ENCODE measurements around the gene ZNF407.

ZNF407 gene

DNA sequence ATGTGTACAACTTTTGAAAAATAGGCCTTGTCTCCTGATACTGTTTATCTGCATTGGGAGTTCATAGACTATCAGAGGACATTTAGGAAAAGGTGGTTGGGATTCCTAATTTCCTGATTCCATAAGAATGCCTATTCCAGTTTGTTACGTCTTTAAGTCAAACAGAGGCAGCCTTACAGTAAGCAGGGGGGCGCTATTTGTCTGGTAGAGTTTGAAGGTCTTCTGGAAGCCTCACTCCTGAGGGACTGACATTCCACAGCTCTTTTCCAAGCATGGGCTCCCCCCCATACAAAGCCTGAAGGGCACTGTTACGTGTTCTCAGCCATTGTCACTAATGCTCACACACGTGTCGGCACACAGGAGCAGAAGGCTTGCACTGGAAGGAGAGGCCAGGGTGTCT lies 456.9 kb downstream of the ZNF407 start:
- TF ChIP-seq, protein P1, sequence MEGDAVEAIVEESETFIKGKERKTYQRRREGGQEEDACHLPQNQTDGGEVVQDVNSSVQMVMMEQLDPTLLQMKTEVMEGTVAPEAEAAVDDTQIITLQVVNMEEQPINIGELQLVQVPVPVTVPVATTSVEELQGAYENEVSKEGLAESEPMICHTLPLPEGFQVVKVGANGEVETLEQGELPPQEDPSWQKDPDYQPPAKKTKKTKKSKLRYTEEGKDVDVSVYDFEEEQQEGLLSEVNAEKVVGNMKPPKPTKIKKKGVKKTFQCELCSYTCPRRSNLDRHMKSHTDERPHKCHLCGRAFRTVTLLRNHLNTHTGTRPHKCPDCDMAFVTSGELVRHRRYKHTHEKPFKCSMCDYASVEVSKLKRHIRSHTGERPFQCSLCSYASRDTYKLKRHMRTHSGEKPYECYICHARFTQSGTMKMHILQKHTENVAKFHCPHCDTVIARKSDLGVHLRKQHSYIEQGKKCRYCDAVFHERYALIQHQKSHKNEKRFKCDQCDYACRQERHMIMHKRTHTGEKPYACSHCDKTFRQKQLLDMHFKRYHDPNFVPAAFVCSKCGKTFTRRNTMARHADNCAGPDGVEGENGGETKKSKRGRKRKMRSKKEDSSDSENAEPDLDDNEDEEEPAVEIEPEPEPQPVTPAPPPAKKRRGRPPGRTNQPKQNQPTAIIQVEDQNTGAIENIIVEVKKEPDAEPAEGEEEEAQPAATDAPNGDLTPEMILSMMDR (IDR thresholded peaks at IDR 0.05; ENCODE audit: low read depth, low read length), result no peak
- no peak overlapping the region for H3K4me3 ChIP-seq (ENCODE audit: low read depth, low read length)
- no peak for DNase-seq
- H3K36me3 ChIP-seq, result no peaks in the 10 kb centered on the region
- no peaks in the 10 kb centered on the region for H3K27me3 ChIP-seq
- no peaks in the 10 kb centered on the region for H3K9me3 ChIP-seq
- H3K4me1 ChIP-seq, result no peaks in the 10 kb centered on the region

DNA sequence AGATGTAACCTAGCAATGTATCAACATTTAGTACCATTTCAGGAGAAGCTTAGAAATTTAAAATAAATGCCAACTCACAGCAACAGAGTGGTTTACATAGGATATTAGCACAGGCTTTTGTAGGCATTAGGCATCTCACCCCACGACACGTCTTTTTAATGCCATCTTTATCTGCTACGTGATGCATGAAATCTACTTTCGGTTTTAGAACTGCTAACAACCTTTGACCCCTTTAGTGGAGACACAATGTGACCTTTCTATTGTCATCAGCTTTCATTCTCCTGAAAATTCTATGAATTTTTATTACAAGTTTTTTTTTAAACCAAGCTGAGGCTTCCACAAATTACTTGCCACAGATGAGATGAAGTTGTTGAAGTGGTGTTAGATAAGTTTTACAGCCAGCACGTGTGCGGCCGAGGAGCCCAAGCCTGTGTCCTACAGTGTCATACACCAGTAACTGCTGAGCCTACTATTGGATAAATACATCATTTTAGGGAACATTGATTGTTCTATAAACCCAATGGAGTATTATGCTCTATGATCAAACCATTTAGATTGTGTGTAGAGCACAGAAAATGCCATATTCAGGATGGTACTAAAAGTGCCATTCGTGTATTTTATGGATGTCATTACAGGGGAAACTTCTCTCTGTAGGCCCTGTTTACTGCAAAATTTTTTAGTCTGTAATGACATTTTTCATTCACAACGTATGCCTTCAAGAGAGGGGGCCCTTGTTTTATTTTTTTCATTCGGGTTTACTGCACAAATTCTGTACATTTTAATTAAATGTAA lies 459.7 kb downstream of the ZNF407 start:
- Histone ChIP-seq H3K4me1 (no peaks in the 10 kb centered on the region), H3K27me3 (no peaks in the 10 kb centered on the region), H3K9me3 (no peaks in the 10 kb centered on the region), H3K4me3 (ENCODE audit: low read depth, low read length) (no peak overlapping the region), H3K36me3 (no peaks in the 10 kb centered on the region)
- no peak for DNase-seq
- TF ChIP-seq, protein P1 (IDR thresholded peaks at IDR 0.05; ENCODE audit: low read depth, low read length), result no peak

DNA sequence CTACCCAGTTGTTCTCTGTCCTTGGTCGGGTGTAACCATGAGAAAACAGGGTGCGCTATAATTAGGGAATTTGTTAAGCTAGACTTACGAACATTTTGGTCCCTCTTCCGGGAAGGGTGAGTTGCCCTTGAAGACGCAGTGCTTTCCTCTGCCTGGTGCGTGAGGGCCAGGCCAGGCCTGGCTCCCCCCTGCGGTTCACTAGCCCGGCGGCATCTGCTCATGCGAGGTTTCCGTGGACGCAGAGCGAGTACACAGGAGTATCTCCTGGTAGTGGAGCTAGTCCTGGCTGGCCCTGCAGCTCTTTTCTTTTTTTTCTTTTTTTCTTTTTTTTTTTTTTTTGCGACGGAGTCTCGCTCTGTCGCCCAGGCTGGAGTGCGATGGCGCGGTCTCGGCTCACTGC lies 462.5 kb downstream of the ZNF407 start:
- no peaks in the 10 kb centered on the region for H3K4me1 ChIP-seq
- no peak overlapping the region for H3K4me3 ChIP-seq (ENCODE audit: low read depth, low read length)
- no peaks in the 10 kb centered on the region for H3K27me3 ChIP-seq
- no peaks in the 10 kb centered on the region for H3K36me3 ChIP-seq
- TF ChIP-seq, protein P1 (IDR thresholded peaks at IDR 0.05; ENCODE audit: low read depth, low read length), result no peak
- H3K9me3 ChIP-seq, result no peaks in the 10 kb centered on the region
- no peak for DNase-seq

DNA sequence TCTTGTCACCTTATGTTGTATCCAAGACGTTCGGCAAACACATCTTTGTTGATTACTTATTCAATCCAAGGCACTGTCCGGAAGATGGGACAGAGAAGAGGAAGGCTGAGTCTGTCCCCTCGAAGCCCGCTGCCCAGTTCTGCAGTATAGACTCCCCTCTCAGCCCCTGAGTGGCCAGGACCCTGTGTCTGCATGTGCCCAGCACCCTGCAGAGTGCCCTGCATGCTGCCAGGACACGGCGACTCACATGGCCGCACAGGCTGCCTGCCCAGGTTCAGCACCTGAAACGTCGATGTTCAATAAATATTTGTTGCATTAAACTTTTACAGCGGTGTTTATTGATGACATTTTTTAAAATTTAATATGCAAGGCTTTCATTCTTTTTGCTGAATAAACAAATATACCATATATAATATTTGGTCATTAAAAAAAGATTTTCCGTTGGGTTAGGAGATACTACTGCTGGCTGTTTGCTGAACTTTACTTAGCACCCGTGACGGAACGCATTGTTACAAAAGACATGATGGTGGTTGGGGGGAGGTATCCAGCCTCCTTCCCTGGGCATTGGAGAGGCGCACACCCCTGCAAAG lies 464.7 kb downstream of the ZNF407 start:
- H3K4me1 ChIP-seq, result no peaks in the 10 kb centered on the region
- H3K27me3 ChIP-seq, result no peaks in the 10 kb centered on the region
- DNase-seq, result no peak
- TF ChIP-seq, protein P1 (IDR thresholded peaks at IDR 0.05; ENCODE audit: low read depth, low read length), result no peak
- no peaks in the 10 kb centered on the region for H3K36me3 ChIP-seq
- H3K4me3 ChIP-seq (ENCODE audit: low read depth, low read length), result no peak overlapping the region
- no peaks in the 10 kb centered on the region for H3K9me3 ChIP-seq

DNA sequence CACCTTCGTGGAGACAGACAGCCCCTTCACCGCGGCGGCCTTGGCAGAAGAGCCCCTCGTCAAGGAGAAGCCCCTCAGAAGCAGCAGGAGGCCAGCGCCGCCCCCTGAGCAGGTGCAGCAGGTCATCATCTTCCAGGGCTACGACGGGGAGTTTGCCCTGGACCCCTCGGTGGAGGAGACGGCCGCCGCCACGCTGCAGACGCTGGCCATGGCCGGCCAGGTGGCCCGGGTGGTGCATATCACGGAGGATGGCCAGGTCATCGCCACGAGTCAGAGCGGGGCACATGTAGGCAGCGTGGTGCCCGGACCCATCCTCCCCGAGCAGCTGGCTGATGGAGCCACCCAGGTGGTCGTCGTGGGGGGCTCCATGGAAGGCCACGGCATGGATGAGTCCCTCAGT lies 465.5 kb downstream of the ZNF407 start:
- Histone ChIP-seq H3K27me3 (no peaks in the 10 kb centered on the region), H3K9me3 (no peaks in the 10 kb centered on the region), H3K36me3 (no peaks in the 10 kb centered on the region), H3K4me1 (no peaks in the 10 kb centered on the region), H3K4me3 (ENCODE audit: low read depth, low read length) (no peak overlapping the region)
- TF ChIP-seq, protein P1 (IDR thresholded peaks at IDR 0.05; ENCODE audit: low read depth, low read length), result no peak
- DNase-seq, result no peak

All from BE2C (cell line).